ENCODE results near the gene CAPG. TPM values are rescaled to one million over a fixed set of nuclear protein-coding genes. Genes with fewer than 3 reads are reported as not detected.

CAPG gene
- total RNA-seq, 1 experiment from 2014 or later, result 117 TPM

- TF ChIP-seq ZNF396 (CRISPR knock-in tag; IDR thresholded peaks at IDR 0.05; ENCODE audit: borderline replicate concordance) (no peak), CREM (CRISPR knock-in tag; IDR thresholded peaks at IDR 0.05) (peak; percentile 19; the same call in 1 of the 2 replicates), E2F4 (CRISPR knock-in tag; IDR thresholded peaks at IDR 0.05; ENCODE audit: borderline replicate concordance, low read depth) (no peak), ZNF317 (CRISPR knock-in tag; IDR thresholded peaks at IDR 0.05; ENCODE audit: borderline replicate concordance, low read depth) (0 out of 2 replicates have a peak, but pooled peaks have one; percentile 13), EMX1 (CRISPR knock-in tag; IDR thresholded peaks at IDR 0.05) (no peak), FOXK1 (CRISPR knock-in tag; IDR thresholded peaks at IDR 0.05) (0 out of 2 replicates have a peak, but pooled peaks have one; percentile 16), IRF1 (CRISPR knock-in tag; IDR thresholded peaks at IDR 0.05) (0 out of 2 replicates have a peak, but pooled peaks have one; percentile 15), GRHL2 (CRISPR knock-in tag; IDR thresholded peaks at IDR 0.05; ENCODE audit: insufficient replicate concordance, severe bottlenecking) (no peak), TCF7 (CRISPR knock-in tag; IDR thresholded peaks at IDR 0.05; ENCODE audit: low read depth) (no peak), GABPB1 (CRISPR knock-in tag; IDR thresholded peaks at IDR 0.05) (peak; percentile 31), GTF2I (CRISPR knock-in tag; conservative IDR thresholded peaks at IDR 0.05) (peak; percentile 79; the same call in 1 of the 2 replicates), SP1 (CRISPR knock-in tag; conservative IDR thresholded peaks at IDR 0.05) (peak; percentile 87), ZNF121 (CRISPR knock-in tag; IDR thresholded peaks at IDR 0.05) (peak; percentile 97), JAZF1 (CRISPR knock-in tag; IDR thresholded peaks at IDR 0.05) (no peak)
- DNase-seq (ENCODE audit: low spot score) (peak; percentile 95), ATAC-seq (peak; percentile 99)
- H3K4me3 Mint-ChIP-seq, result peak within 1 kb of the TSS; percentile 100
- no peaks in the 10 kb centered on the region for H3K27me3 Mint-ChIP-seq (ENCODE audit: low read depth)
- peaks cover 22% of the 10 kb centered on the region for H3K36me3 Mint-ChIP-seq
- ChIA-PET POLR2A (interaction anchor here (1.0 to 1.4 kb wide), 7 partner anchors 11 to 258 kb away, joined by 3 to 11 read pairs (median 4); partner anchors contain the start of genes C2orf68, MAT2A, SH2D6 and TGOLN2), CTCF (interaction anchor here (0.8 to 1.9 kb wide), 10 partner anchors 12 to 288 kb away, joined by 3 to 11 read pairs (median 4); no protein-coding TSS in a partner anchor)
- H3K4me1 Mint-ChIP-seq, result peaks cover 16% of the 10 kb centered on the region
- peak within 1 kb of the TSS; percentile 96 for H3K27ac Mint-ChIP-seq
- H3K9me3 Mint-ChIP-seq, result no peaks in the 10 kb centered on the region
These were observed 55.7 kb downstream of the CAPG start, which contains the start of the genes ELMOD3 and RETSAT for GRCh38 chr2:85354286-85355072. Gene ELMOD3 (plus strand): TSS chr2:85354769. CDS start chr2:85357199, 2,430 bp downstream. Gene RETSAT (minus strand): TSS chr2:85354528. CDS start chr2:85354507, 21 bp downstream.

- H3K9me3 Mint-ChIP-seq, result no peaks in the 10 kb centered on the region
- H3K27ac Mint-ChIP-seq, result peak overlapping the region; percentile 49; the same call in 1 of the 2 replicates
- peak overlapping the region; percentile 100 for H3K4me3 Mint-ChIP-seq
- no peak for DNase-seq (ENCODE audit: low spot score)
- no peak for ATAC-seq
- ChIA-PET POLR2A (interaction anchor here (1.0 to 1.4 kb wide), 5 partner anchors 26 to 258 kb away, joined by 3 to 11 read pairs (median 6); partner anchors contain the start of genes C2orf68, MAT2A and TGOLN2), CTCF (interaction anchor here (0.8 to 1.9 kb wide), 8 partner anchors 13 to 288 kb away, joined by 3 to 11 read pairs (median 3); no protein-coding TSS in a partner anchor)
- peaks cover 16% of the 10 kb centered on the region for H3K4me1 Mint-ChIP-seq
- H3K36me3 Mint-ChIP-seq, result peaks cover 26% of the 10 kb centered on the region
- H3K27me3 Mint-ChIP-seq (ENCODE audit: low read depth), result no peaks in the 10 kb centered on the region
- TF ChIP-seq E2F4 (CRISPR knock-in tag; IDR thresholded peaks at IDR 0.05; ENCODE audit: borderline replicate concordance, low read depth) (no peak), ZNF232 (CRISPR knock-in tag; IDR thresholded peaks at IDR 0.05) (no peak), USF2 (CRISPR knock-in tag; IDR thresholded peaks at IDR 0.05) (no peak), STAT6 (CRISPR knock-in tag; conservative IDR thresholded peaks at IDR 0.05; ENCODE audit: low read depth) (no peak), KAT7 (CRISPR knock-in tag; IDR thresholded peaks at IDR 0.05; ENCODE audit: borderline replicate concordance) (no peak), MYBL2 (CRISPR knock-in tag; IDR thresholded peaks at IDR 0.05) (no peak), PREB (CRISPR knock-in tag; IDR thresholded peaks at IDR 0.05; ENCODE audit: borderline replicate concordance) (no peak), AR (CRISPR knock-in tag; IDR thresholded peaks at IDR 0.05) (no peak)
These were observed 56.3 kb downstream of the CAPG start for GRCh38 chr2:85353876-85354285.

All from WTC11 (cell line).